WTC11 (cell line): ENCODE data around the gene AHCYL1. TPM values are rescaled to one million over a fixed set of nuclear protein-coding genes. Genes with fewer than 3 reads are reported as not detected.

Source experiments
- ATAC-seq: fragments of 200-7000 bp; cut with Tn5 transposase; 2 replicates; pipeline ENCODE4 v1.10.0; 2021; ENCODE audit warnings: mild to moderate bottlenecking, moderate library complexity
- CTCF ChIA-PET: fragments of 300-600 bp; sonication (Branson Sonifier 250); formaldehyde crosslinking; loops from one replicate; lab custom pipeline; 2021; ENCODE audit warnings: antibody characterized with exemption; lab: Charles Lee
- POLR2A ChIA-PET: fragments of 350-600 bp; sonication (Branson Sonifier 250); formaldehyde crosslinking; loops from one replicate; lab custom pipeline; 2021; ENCODE audit warnings: antibody characterized with exemption; lab: Charles Lee
- DNase-seq: peaks from one replicate; pipeline ENCODE4 v3.0.0; 2021; ENCODE audit warnings: low spot score
- H3K27ac Mint-ChIP-seq: 2 replicates; pipeline ENCODE4 v1.8.0; 2021; ENCODE audit warnings: mixed read lengths
- H3K27me3 Mint-ChIP-seq: 2 replicates; pipeline ENCODE4 v1.8.0; 2021; ENCODE audit warnings: low read depth, mild to moderate bottlenecking, moderate library complexity, mixed read lengths
- H3K36me3 Mint-ChIP-seq: 2 replicates; pipeline ENCODE4 v1.8.0; 2021; ENCODE audit warnings: mixed read lengths
- H3K4me1 Mint-ChIP-seq: 2 replicates; pipeline ENCODE4 v1.8.0; 2022; ENCODE audit warnings: mixed read lengths
- H3K4me3 Mint-ChIP-seq: 2 replicates; pipeline ENCODE4 v1.8.0; 2021; ENCODE audit warnings: mild to moderate bottlenecking, moderate library complexity, mixed read lengths
- H3K9me3 Mint-ChIP-seq: 2 replicates; pipeline ENCODE4 v1.8.0; 2021; ENCODE audit warnings: mixed read lengths
- ATF1 ChIP-seq: sonication (generic); formaldehyde crosslinking; IDR thresholded peaks from 2 replicates; pipeline ENCODE4 v1.8.1; 2023; ENCODE audit warnings: mild to moderate bottlenecking, moderate library complexity, missing genetic modification reagents
- ETV6 ChIP-seq: sonication (generic); formaldehyde crosslinking; IDR thresholded peaks from 2 replicates; pipeline ENCODE4 v1.8.1; 2022; ENCODE audit warnings: mild to moderate bottlenecking, missing genetic modification reagents
- FOXP1 ChIP-seq: sonication (generic); formaldehyde crosslinking; IDR thresholded peaks from 2 replicates; pipeline ENCODE4 v1.8.0; 2022; ENCODE audit warnings: missing genetic modification reagents, mild to moderate bottlenecking, moderate library complexity, borderline replicate concordance
- JAZF1 ChIP-seq: fragments of 250-450 bp; sonication (Bioruptor Pico); IDR thresholded peaks from 2 replicates; pipeline ENCODE4 v1.9.0; 2021; ENCODE audit warnings: moderate library complexity, mild to moderate bottlenecking, inconsistent platforms
- JUN ChIP-seq: sonication (generic); formaldehyde crosslinking; IDR thresholded peaks from 2 replicates; pipeline ENCODE4 v1.8.0; 2023; ENCODE audit warnings: mild to moderate bottlenecking, missing genetic modification reagents
- NFYB ChIP-seq: sonication (generic); formaldehyde crosslinking; conservative IDR thresholded peaks from 2 replicates; pipeline ENCODE4 v1.8.0; 2022; ENCODE audit warnings: low read depth, missing genetic modification reagents
- NR1H2 ChIP-seq: sonication (generic); formaldehyde crosslinking; IDR thresholded peaks from 2 replicates; pipeline ENCODE4 v1.9.0; 2021; ENCODE audit warnings: mild to moderate bottlenecking, moderate library complexity, missing genetic modification reagents
- NR3C1 ChIP-seq: sonication (generic); formaldehyde crosslinking; conservative IDR thresholded peaks from 2 replicates; pipeline ENCODE4 v1.8.1; 2023; ENCODE audit warnings: low read depth, mild to moderate bottlenecking, missing genetic modification reagents
- TEAD1 ChIP-seq: sonication (generic); formaldehyde crosslinking; IDR thresholded peaks from 2 replicates; pipeline ENCODE4 v1.8.0; 2022; ENCODE audit warnings: mild to moderate bottlenecking, missing genetic modification reagents
- TP53 ChIP-seq: sonication (generic); formaldehyde crosslinking; IDR thresholded peaks from 2 replicates; pipeline ENCODE4 v1.8.1; 2023; ENCODE audit warnings: mild to moderate bottlenecking, missing genetic modification reagents
- ZNF219 ChIP-seq: sonication (generic); formaldehyde crosslinking; IDR thresholded peaks from 2 replicates; pipeline ENCODE4 v1.8.0; 2023; ENCODE audit warnings: missing genetic modification reagents, mild to moderate bottlenecking, borderline replicate concordance
- ZNF263 ChIP-seq: sonication (generic); formaldehyde crosslinking; IDR thresholded peaks from 2 replicates; pipeline ENCODE4 v1.8.1; 2022; ENCODE audit warnings: low read depth, mild to moderate bottlenecking, moderate library complexity, missing genetic modification reagents
- total RNA-seq: library from RNA; stranded (reverse); gene quantifications from 3 replicates; pipeline ENCODE4 v1.2.3, GENCODE V29; 2021
- TF ChIP-seq, protein P1 (sequence below): sonication (generic); formaldehyde crosslinking; IDR thresholded peaks from 2 replicates; pipeline ENCODE4 v1.8.1; 2023; ENCODE audit warnings: mild to moderate bottlenecking, moderate library complexity, missing genetic modification reagents
- TF ChIP-seq, protein P2 (sequence below): fragments of 250-450 bp; sonication (Bioruptor Pico); IDR thresholded peaks from 2 replicates; pipeline ENCODE4 v1.9.0; 2021; ENCODE audit warnings: moderate library complexity, mild to moderate bottlenecking, inconsistent platforms, borderline replicate concordance
- TF ChIP-seq, protein P3 (sequence below): fragments of 250-450 bp; sonication (Bioruptor Pico); IDR thresholded peaks from 2 replicates; pipeline ENCODE4 v1.8.0; 2021; ENCODE audit warnings: mild to moderate bottlenecking
- TF ChIP-seq, protein P4 (sequence below): sonication (generic); formaldehyde crosslinking; IDR thresholded peaks from 2 replicates; pipeline ENCODE4 v1.8.1; 2022; ENCODE audit warnings: mild to moderate bottlenecking, missing genetic modification reagents, moderate library complexity, borderline replicate concordance
- TF ChIP-seq, protein P5 (sequence below): sonication (generic); formaldehyde crosslinking; IDR thresholded peaks from 2 replicates; pipeline ENCODE4 v1.8.0; 2022; ENCODE audit warnings: mild to moderate bottlenecking, missing genetic modification reagents
- TF ChIP-seq, protein P6 (sequence below): sonication (generic); formaldehyde crosslinking; IDR thresholded peaks from 2 replicates; pipeline ENCODE4 v1.8.1; 2022; ENCODE audit warnings: low read depth, missing genetic modification reagents, borderline replicate concordance
- TF ChIP-seq, protein P7 (sequence below): sonication (generic); formaldehyde crosslinking; IDR thresholded peaks from 2 replicates; pipeline ENCODE4 v1.8.0; 2022; ENCODE audit warnings: mild to moderate bottlenecking, missing genetic modification reagents

Gene AHCYL1
- total RNA-seq, 1 experiment from 2014 or later = 92.1 TPM

DNA sequence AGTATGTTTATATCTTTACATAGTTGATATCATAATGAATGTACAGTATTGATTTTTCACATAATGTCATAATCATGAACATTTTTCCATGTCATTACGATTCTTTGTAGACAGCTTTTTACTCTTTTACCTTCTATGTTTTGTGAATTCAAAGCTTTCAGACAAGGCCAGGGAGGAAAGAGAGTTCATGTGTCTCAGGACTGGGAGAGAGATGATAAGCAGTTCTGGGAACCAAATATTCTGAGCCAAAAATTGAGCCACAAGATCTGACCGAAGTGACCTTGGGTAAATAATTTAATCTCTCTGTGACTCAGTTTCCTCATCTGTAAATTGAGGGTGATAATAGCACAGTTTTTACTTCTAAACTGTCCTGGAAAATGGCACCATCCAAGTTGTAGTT lies 42.1 kb upstream of the AHCYL1 start:
- H3K27me3 Mint-ChIP-seq = peaks cover 3% of the 10 kb centered on the region; the same call in 1 of the 2 replicates
- peaks cover 7% of the 10 kb centered on the region for H3K36me3 Mint-ChIP-seq
- DNase-seq (no peak), ATAC-seq (no peak)
- POLR2A ChIA-PET = no interaction called here
- no peaks in the 10 kb centered on the region; the same call in 1 of the 2 replicates for H3K4me1 Mint-ChIP-seq
- TF ChIP-seq FOXP1 (CRISPR knock-in tag) = no peak
- TF ChIP-seq, protein P1, sequence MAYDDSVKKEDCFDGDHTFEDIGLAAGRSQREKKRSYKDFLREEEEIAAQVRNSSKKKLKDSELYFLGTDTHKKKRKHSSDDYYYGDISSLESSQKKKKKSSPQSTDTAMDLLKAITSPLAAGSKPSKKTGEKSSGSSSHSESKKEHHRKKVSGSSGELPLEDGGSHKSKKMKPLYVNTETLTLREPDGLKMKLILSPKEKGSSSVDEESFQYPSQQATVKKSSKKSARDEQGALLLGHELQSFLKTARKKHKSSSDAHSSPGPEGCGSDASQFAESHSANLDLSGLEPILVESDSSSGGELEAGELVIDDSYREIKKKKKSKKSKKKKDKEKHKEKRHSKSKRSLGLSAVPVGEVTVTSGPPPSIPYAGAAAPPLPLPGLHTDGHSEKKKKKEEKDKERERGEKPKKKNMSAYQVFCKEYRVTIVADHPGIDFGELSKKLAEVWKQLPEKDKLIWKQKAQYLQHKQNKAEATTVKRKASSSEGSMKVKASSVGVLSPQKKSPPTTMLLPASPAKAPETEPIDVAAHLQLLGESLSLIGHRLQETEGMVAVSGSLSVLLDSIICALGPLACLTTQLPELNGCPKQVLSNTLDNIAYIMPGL = no peak
- TF ChIP-seq ZNF219 (CRISPR knock-in tag) = no peak
- no peak for TF ChIP-seq JAZF1 (CRISPR knock-in tag)
- TF ChIP-seq NR1H2 (CRISPR knock-in tag) = no peak
- TF ChIP-seq, protein P2, sequence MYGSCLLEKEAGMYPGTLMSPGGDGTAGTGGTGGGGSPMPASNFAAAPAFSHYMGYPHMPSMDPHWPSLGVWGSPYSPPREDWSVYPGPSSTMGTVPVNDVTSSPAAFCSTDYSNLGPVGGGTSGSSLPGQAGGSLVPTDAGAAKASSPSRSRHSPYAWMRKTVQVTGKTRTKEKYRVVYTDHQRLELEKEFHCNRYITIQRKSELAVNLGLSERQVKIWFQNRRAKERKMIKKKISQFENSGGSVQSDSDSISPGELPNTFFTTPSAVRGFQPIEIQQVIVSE (CRISPR knock-in tag) = no peak
- no peak for TF ChIP-seq TP53 (CRISPR knock-in tag)
- TF ChIP-seq, protein P3, sequence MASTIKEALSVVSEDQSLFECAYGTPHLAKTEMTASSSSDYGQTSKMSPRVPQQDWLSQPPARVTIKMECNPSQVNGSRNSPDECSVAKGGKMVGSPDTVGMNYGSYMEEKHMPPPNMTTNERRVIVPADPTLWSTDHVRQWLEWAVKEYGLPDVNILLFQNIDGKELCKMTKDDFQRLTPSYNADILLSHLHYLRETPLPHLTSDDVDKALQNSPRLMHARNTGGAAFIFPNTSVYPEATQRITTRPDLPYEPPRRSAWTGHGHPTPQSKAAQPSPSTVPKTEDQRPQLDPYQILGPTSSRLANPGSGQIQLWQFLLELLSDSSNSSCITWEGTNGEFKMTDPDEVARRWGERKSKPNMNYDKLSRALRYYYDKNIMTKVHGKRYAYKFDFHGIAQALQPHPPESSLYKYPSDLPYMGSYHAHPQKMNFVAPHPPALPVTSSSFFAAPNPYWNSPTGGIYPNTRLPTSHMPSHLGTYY (CRISPR knock-in tag) = no peak
- no peak for TF ChIP-seq NR3C1 (CRISPR knock-in tag)
- TF ChIP-seq ETV6 (CRISPR knock-in tag) = no peak
- no peak for TF ChIP-seq ZNF263 (CRISPR knock-in tag)
- H3K4me3 Mint-ChIP-seq = no peak overlapping the region
- CTCF ChIA-PET = no interaction called here
- no peak overlapping the region for H3K27ac Mint-ChIP-seq
- H3K9me3 Mint-ChIP-seq = peaks cover 26% of the 10 kb centered on the region

DNA sequence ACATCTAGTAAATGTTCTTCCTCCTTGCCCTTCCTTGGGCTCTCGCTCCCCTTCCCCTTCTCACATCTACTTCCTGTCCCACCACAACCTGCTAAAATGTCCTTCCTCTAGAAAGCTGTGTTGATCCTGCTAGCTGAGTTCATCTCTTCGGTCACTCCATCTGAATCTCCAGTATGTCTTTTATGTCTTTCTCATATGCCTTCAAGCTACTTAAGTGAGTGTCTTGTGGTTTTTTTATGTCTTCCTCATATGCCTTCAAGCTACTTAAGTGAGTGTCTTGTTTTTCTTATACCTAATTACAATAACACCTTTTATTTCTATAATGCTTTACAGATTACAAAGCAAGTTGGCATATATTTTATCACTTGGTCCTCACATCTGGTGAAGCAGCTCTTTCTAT lies 40.0 kb upstream of the AHCYL1 start:
- ChIA-PET POLR2A (no interaction called here), CTCF (interaction anchor here (1.1 kb wide), 1 partner anchor 14 kb away, joined by 3 read pairs; no protein-coding TSS in a partner anchor)
- Mint-ChIP-seq H3K4me3 (no peak overlapping the region), H3K4me1 (peaks cover 6% of the 10 kb centered on the region; the same call in 1 of the 2 replicates), H3K27me3 (no peaks in the 10 kb centered on the region; the same call in 1 of the 2 replicates), H3K9me3 (peaks cover 9% of the 10 kb centered on the region), H3K27ac (no peak overlapping the region), H3K36me3 (no peaks in the 10 kb centered on the region)
- DNase-seq (no peak), ATAC-seq (no peak)
- TF ChIP-seq, protein P3 (CRISPR knock-in tag) = no peak
- TF ChIP-seq NR3C1 (CRISPR knock-in tag) = no peak
- no peak for TF ChIP-seq TEAD1
- TF ChIP-seq, protein P4, sequence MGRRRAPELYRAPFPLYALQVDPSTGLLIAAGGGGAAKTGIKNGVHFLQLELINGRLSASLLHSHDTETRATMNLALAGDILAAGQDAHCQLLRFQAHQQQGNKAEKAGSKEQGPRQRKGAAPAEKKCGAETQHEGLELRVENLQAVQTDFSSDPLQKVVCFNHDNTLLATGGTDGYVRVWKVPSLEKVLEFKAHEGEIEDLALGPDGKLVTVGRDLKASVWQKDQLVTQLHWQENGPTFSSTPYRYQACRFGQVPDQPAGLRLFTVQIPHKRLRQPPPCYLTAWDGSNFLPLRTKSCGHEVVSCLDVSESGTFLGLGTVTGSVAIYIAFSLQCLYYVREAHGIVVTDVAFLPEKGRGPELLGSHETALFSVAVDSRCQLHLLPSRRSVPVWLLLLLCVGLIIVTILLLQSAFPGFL = no peak

DNA sequence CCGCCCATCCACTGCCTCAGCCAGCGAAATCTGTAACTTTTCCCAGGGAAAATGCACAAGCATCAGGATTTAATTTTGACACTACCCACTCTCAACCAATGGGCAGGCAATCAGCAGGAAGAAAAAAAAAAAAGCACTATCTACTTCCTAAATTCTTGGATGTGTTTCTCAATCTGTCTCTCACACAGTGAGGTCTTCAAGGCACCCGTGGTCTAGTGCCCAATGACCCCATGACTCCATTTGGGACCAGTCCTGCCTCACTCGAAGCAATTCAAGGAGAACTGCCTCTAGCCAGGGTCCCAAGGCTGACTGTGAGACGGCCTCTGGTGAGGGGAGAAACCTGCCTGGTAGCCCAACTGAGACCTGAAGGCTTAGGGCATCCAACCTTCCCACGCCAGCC lies 38.1 kb upstream of the AHCYL1 start:
- POLR2A ChIA-PET = no interaction called here
- Mint-ChIP-seq H3K36me3 (no peaks in the 10 kb centered on the region), H3K9me3 (peaks cover 4% of the 10 kb centered on the region), H3K27ac (no peak overlapping the region), H3K27me3 (no peaks in the 10 kb centered on the region; the same call in 1 of the 2 replicates), H3K4me3 (no peak overlapping the region), H3K4me1 (peaks cover 6% of the 10 kb centered on the region; the same call in 1 of the 2 replicates)
- DNase-seq (no peak), ATAC-seq (no peak)
- CTCF ChIA-PET = no interaction called here
- TF ChIP-seq, protein P5, sequence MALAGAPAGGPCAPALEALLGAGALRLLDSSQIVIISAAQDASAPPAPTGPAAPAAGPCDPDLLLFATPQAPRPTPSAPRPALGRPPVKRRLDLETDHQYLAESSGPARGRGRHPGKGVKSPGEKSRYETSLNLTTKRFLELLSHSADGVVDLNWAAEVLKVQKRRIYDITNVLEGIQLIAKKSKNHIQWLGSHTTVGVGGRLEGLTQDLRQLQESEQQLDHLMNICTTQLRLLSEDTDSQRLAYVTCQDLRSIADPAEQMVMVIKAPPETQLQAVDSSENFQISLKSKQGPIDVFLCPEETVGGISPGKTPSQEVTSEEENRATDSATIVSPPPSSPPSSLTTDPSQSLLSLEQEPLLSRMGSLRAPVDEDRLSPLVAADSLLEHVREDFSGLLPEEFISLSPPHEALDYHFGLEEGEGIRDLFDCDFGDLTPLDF (CRISPR knock-in tag) = no peak
- TF ChIP-seq, protein P1 = no peak
- TF ChIP-seq ZNF263 (CRISPR knock-in tag) = no peak
- TF ChIP-seq, protein P6, sequence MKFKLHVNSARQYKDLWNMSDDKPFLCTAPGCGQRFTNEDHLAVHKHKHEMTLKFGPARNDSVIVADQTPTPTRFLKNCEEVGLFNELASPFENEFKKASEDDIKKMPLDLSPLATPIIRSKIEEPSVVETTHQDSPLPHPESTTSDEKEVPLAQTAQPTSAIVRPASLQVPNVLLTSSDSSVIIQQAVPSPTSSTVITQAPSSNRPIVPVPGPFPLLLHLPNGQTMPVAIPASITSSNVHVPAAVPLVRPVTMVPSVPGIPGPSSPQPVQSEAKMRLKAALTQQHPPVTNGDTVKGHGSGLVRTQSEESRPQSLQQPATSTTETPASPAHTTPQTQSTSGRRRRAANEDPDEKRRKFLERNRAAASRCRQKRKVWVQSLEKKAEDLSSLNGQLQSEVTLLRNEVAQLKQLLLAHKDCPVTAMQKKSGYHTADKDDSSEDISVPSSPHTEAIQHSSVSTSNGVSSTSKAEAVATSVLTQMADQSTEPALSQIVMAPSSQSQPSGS (CRISPR knock-in tag) = no peak
- TF ChIP-seq, protein P7, sequence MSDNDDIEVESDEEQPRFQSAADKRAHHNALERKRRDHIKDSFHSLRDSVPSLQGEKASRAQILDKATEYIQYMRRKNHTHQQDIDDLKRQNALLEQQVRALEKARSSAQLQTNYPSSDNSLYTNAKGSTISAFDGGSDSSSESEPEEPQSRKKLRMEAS (CRISPR knock-in tag) = no peak
- TF ChIP-seq ATF1 (CRISPR knock-in tag) = no peak
- TF ChIP-seq NFYB (CRISPR knock-in tag) = no peak
- TF ChIP-seq JUN = no peak
